GM23248 (cell line): ENCODE data around the gene ZNF486.
"Not testable (repeated sequence)": the region's sequence is repeated elsewhere in the genome, so short reads cannot be mapped to it uniquely, and the experiment has no call there.

Experiments used
- EZH2 ChIP-seq: fragments of 200-600 bp; sonication (generic); IDR thresholded peaks from 2 replicates; pipeline ENCODE4 v1.6.1; 2018; ENCODE audit warnings: antibody characterized with exemption, mild to moderate bottlenecking; ENCODE audit not compliant: insufficient read depth, poor library complexity, severe bottlenecking
- EZH2phosphoT487 ChIP-seq: fragments of 200-600 bp; sonication (generic); IDR thresholded peaks from 2 replicates; pipeline ENCODE4 v1.6.1; 2018; ENCODE audit warnings: antibody characterized with exemption, moderate library complexity, mild to moderate bottlenecking, low read depth; ENCODE audit not compliant: insufficient read depth

GRCh38 chr19:20179956-20180355, 12.9 kb downstream of the ZNF486 start:
- not testable (repeated sequence) for TF ChIP-seq EZH2, EZH2phosphoT487
